Skeletal muscle tissue (tissue), 4 donors: Measurements from ENCODE around the gene AGPAT2. TPM values are rescaled to one million over a fixed set of nuclear protein-coding genes. Genes with fewer than 3 reads are reported as not detected.

Source experiments
- H3K27ac ChIP-seq: one replicate; pipeline ENCODE4 v1.7.0; 2013; ENCODE audit warnings: mild to moderate bottlenecking, low read depth, low read length, inconsistent platforms
- H3K27me3 ChIP-seq, 3 donors: one replicate each; pipeline ENCODE4 v1.7.0; 2013; ENCODE audit warnings: low read length in 3 of 3; ENCODE audit not compliant: control insufficient read depth in 3 of 3, insufficient read depth in 3 of 3
- H3K36me3 ChIP-seq, 3 donors: one replicate each; pipeline ENCODE4 v1.7.0; 2013; ENCODE audit warnings: low read length in 3 of 3; ENCODE audit not compliant: control insufficient read depth in 3 of 3, insufficient read depth in 3 of 3
- H3K4me1 ChIP-seq, 3 donors: one replicate each; pipeline ENCODE4 v1.7.0; 2013; ENCODE audit warnings: low read length in 3 of 3, mild to moderate bottlenecking in 3 of 3; ENCODE audit not compliant: control insufficient read depth in 3 of 3, insufficient read depth in 3 of 3
- H3K4me3 ChIP-seq, 3 donors: one replicate each; pipeline ENCODE4 v1.7.0; 2013; ENCODE audit warnings: low read length in 3 of 3
- H3K9ac ChIP-seq, 3 donors: one replicate each; pipeline ENCODE4 v1.7.0; 2013; ENCODE audit warnings: low read length in 3 of 3, mild to moderate bottlenecking in 3 of 3, moderate library complexity in 2 of 3, low read depth in 1 of 3
- H3K9me3 ChIP-seq, 3 donors: one replicate each; pipeline ENCODE4 v1.7.0; 2013; ENCODE audit warnings: low read length in 3 of 3; ENCODE audit not compliant: control insufficient read depth in 3 of 3
- total RNA-seq: library from RNA; depleted of rRNA; stranded (reverse); fragments of >200 nt; gene quantifications from one replicate; pipeline ENCODE4 v1.2.3, GENCODE V29; 2014
- donor health status: Osteomylitis.

AGPAT2 gene
- total RNA-seq, 1 donor from 2014 or later: 27.1 TPM

- Histone ChIP-seq H3K36me3 (peaks cover 39 to 44% (median 42%) of the 10 kb centered on the region in 3 donors), H3K4me1 (peaks cover 34 to 54% (median 40%) of the 10 kb centered on the region in 3 donors), H3K9me3 (no peaks in the 10 kb centered on the region), H3K27me3 (no peaks in the 10 kb centered on the region), H3K27ac (peak overlapping the region; percentile 5), H3K4me3 (peak overlapping the region; percentile 83 to 98 (median 98)), H3K9ac (peak overlapping the region; percentile 61 to 95 (median 94))
Measured at GRCh38 chr9:136726631-136727191, 39.5 kb upstream of the AGPAT2 start.

GRCh38 chr9:136726118-136726517, 38.9 kb upstream of the AGPAT2 start:
- Histone ChIP-seq H3K4me1 (peaks cover 34 to 58% (median 45%) of the 10 kb centered on the region in 3 donors), H3K27ac (peak overlapping the region; percentile 5), H3K27me3 (no peaks in the 10 kb centered on the region), H3K36me3 (peaks cover 39 to 44% (median 42%) of the 10 kb centered on the region in 3 donors), H3K9me3 (no peaks in the 10 kb centered on the region), H3K4me3 (peak overlapping the region; percentile 83 to 98 (median 98)), H3K9ac (peak overlapping the region in 2 of 3 donors; percentile 94 to 95)

- Histone ChIP-seq H3K27ac (no peak overlapping the region), H3K27me3 (no peaks in the 10 kb centered on the region), H3K9me3 (no peaks in the 10 kb centered on the region), H3K36me3 (peaks cover 39 to 47% (median 42%) of the 10 kb centered on the region in 3 donors), H3K4me3 (peak overlapping the region in 2 of 3 donors; percentile 98), H3K9ac (peak overlapping the region in 1 of 3 donors; percentile 40), H3K4me1 (peaks cover 37 to 63% (median 50%) of the 10 kb centered on the region in 3 donors)
Measured at GRCh38 chr9:136725612-136726011, 38.4 kb upstream of the AGPAT2 start.

- Histone ChIP-seq H3K4me3 (no peak overlapping the region), H3K36me3 (peaks cover 39 to 47% (median 42%) of the 10 kb centered on the region in 3 donors)
Measured at GRCh38 chr9:136724772-136725171, 37.5 kb upstream of the AGPAT2 start.

GRCh38 chr9:136723989-136724388, 36.7 kb upstream of the AGPAT2 start:
- Histone ChIP-seq H3K9ac (no peak overlapping the region), H3K27ac (no peak overlapping the region), H3K4me1 (peaks cover 38 to 63% (median 54%) of the 10 kb centered on the region in 3 donors), H3K36me3 (peaks cover 39 to 47% (median 42%) of the 10 kb centered on the region in 3 donors), H3K27me3 (peaks cover 0 to 3% (median 0%) of the 10 kb centered on the region in 3 donors), H3K9me3 (no peaks in the 10 kb centered on the region), H3K4me3 (no peak overlapping the region)

More at GRCh38 chr9:136724772-136725171, 37.5 kb upstream of the AGPAT2 start:
- Histone ChIP-seq H3K9me3 (no peaks in the 10 kb centered on the region), H3K9ac (no peak overlapping the region), H3K27me3 (no peaks in the 10 kb centered on the region), H3K4me1 (peaks cover 42 to 63% (median 56%) of the 10 kb centered on the region in 3 donors), H3K27ac (no peak overlapping the region)

GRCh38 chr9:136723362-136723976, 36.2 kb upstream of the AGPAT2 start:
- peaks cover 0 to 3% (median 0%) of the 10 kb centered on the region in 3 donors for H3K27me3 ChIP-seq
- H3K4me1 ChIP-seq: peaks cover 33 to 58% (median 49%) of the 10 kb centered on the region in 3 donors

GRCh38 chr9:136722969-136723356, 35.7 kb upstream of the AGPAT2 start:
- peak overlapping the region in 1 of 3 donors; percentile 16 for H3K9ac ChIP-seq
- H3K36me3 ChIP-seq: peaks cover 39 to 47% (median 42%) of the 10 kb centered on the region in 3 donors
- peaks cover 31 to 54% (median 47%) of the 10 kb centered on the region in 3 donors for H3K4me1 ChIP-seq
- H3K9me3 ChIP-seq: no peaks in the 10 kb centered on the region
- no peak overlapping the region for H3K4me3 ChIP-seq
- H3K27ac ChIP-seq: no peak overlapping the region
- H3K27me3 ChIP-seq: peaks cover 0 to 3% (median 0%) of the 10 kb centered on the region in 3 donors

More at GRCh38 chr9:136723362-136723976, 36.2 kb upstream of the AGPAT2 start:
- peaks cover 39 to 47% (median 42%) of the 10 kb centered on the region in 3 donors for H3K36me3 ChIP-seq
- no peak overlapping the region for H3K27ac ChIP-seq
- peak overlapping the region in 1 of 3 donors; percentile 16 for H3K9ac ChIP-seq
- no peak overlapping the region for H3K4me3 ChIP-seq
- H3K9me3 ChIP-seq: no peaks in the 10 kb centered on the region

GRCh38 chr9:136722093-136722968, 35.1 kb upstream of the AGPAT2 start:
- no peak overlapping the region for H3K4me3 ChIP-seq
- H3K27ac ChIP-seq: no peak overlapping the region
- no peaks in the 10 kb centered on the region for H3K9me3 ChIP-seq
- peaks cover 0 to 7% (median 0%) of the 10 kb centered on the region in 3 donors for H3K27me3 ChIP-seq
- peaks cover 28 to 50% (median 44%) of the 10 kb centered on the region in 3 donors for H3K4me1 ChIP-seq
- H3K9ac ChIP-seq: no peak overlapping the region
- peaks cover 39 to 47% (median 42%) of the 10 kb centered on the region in 3 donors for H3K36me3 ChIP-seq

GRCh38 chr9:136721339-136722092, 34.3 kb upstream of the AGPAT2 start:
- peaks cover 36 to 42% (median 39%) of the 10 kb centered on the region in 3 donors for H3K36me3 ChIP-seq
- H3K4me3 ChIP-seq: no peak overlapping the region
- peak overlapping the region in 1 of 3 donors; percentile 45 for H3K9ac ChIP-seq

More at GRCh38 chr9:136721339-136722092, 34.3 kb upstream of the AGPAT2 start:
- no peaks in the 10 kb centered on the region for H3K9me3 ChIP-seq
- peaks cover 0 to 7% (median 3%) of the 10 kb centered on the region in 3 donors for H3K27me3 ChIP-seq
- H3K4me1 ChIP-seq: peaks cover 19 to 42% (median 36%) of the 10 kb centered on the region in 3 donors
- no peak overlapping the region for H3K27ac ChIP-seq
